ENCODE results near the gene SLCO4C1.

GRCh38 chr5:102216678-102217077 lies 79.4 kb downstream of the SLCO4C1 start:
- TF ChIP-seq POLR2A (IDR thresholded peaks at IDR 0.05; ENCODE audit: extremely low read depth, insufficient read length) (no peak), CTCF (IDR thresholded peaks at IDR 0.05; ENCODE audit: low read depth, low read length) (no peak)

Data from NB4 (cell line).